ENCODE results near the gene BMERB1. TPM values are rescaled to one million over a fixed set of nuclear protein-coding genes. Genes with fewer than 3 reads are reported as not detected.
"Not testable (repeated sequence)": the region's sequence is repeated elsewhere in the genome, so short reads cannot be mapped to it uniquely, and the experiment has no call there.

The BMERB1 gene
- total RNA-seq, 3 donors from 2014 or later, result 25.3 to 77.8 (median 38.7) TPM

DNA sequence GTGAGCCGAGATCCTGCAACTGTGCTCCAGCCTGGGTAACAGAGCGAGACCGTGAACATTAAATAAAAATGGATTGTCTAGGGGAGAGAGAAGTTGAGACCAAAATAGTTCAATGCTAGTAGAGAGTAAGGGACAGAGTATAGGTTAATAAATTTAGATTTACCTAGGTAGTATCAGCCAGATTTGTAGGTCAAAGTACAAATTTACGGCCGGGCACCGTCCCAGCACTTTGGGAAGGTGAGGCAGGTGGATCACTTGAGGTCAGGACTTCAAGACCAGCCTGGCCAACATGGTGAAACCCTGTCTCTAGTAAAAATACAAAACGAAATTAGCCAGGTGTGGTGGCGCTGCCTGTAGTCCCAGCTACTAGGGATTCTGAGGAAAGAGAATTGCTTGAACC is 12.2 kb upstream of the BMERB1 start:
- intact Hi-C loops (cut with DNase I; ENCODE audit: low total_unique reads), result no loop called here
- Histone ChIP-seq H3K27me3 (no peaks in the 10 kb centered on the region), H3K9me3 (no peaks in the 10 kb centered on the region), H3K4me1 (no peaks in the 10 kb centered on the region), H3K27ac (no peak overlapping the region), H3K36me3 (no peaks in the 10 kb centered on the region), H3K4me3 (no peak overlapping the region)
- no peak for DNase-seq (ENCODE audit: low spot score in 2 of 2)
- no peak for TF ChIP-seq POLR2A (IDR thresholded peaks at IDR 0.05)
- TF ChIP-seq POLR2AphosphoS5 (IDR thresholded peaks at IDR 0.05), result no peak
- TF ChIP-seq, protein P1, sequence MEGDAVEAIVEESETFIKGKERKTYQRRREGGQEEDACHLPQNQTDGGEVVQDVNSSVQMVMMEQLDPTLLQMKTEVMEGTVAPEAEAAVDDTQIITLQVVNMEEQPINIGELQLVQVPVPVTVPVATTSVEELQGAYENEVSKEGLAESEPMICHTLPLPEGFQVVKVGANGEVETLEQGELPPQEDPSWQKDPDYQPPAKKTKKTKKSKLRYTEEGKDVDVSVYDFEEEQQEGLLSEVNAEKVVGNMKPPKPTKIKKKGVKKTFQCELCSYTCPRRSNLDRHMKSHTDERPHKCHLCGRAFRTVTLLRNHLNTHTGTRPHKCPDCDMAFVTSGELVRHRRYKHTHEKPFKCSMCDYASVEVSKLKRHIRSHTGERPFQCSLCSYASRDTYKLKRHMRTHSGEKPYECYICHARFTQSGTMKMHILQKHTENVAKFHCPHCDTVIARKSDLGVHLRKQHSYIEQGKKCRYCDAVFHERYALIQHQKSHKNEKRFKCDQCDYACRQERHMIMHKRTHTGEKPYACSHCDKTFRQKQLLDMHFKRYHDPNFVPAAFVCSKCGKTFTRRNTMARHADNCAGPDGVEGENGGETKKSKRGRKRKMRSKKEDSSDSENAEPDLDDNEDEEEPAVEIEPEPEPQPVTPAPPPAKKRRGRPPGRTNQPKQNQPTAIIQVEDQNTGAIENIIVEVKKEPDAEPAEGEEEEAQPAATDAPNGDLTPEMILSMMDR (IDR thresholded peaks at IDR 0.05), result no peak

DNA sequence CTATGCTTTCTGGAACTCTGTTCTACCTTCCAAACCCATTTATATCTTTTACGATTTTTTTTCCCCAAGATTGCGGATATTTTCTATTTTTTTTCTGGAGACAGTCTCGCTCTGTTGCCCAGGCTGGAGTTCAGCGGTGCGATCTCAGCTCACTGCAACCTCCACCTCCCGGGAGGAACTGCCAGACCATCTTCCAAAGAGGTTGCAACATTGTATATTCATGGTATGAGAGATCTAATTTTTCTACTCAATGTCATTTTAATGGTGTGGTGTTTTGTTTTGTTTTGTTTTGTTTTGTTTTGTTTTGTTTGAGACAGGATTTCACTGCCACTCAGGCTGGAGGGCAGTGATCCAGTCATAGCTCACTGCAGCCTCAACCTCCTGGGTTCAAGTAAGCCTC is 8.5 kb upstream of the BMERB1 start:
- TF ChIP-seq POLR2AphosphoS5 (IDR thresholded peaks at IDR 0.05) (no peak), POLR2A (IDR thresholded peaks at IDR 0.05) (no peak)
- TF ChIP-seq, protein P1 (IDR thresholded peaks at IDR 0.05), result no peak
- Histone ChIP-seq H3K27ac (no peak overlapping the region), H3K27me3 (no peaks in the 10 kb centered on the region), H3K36me3 (no peaks in the 10 kb centered on the region), H3K4me3 (no peak overlapping the region), H3K4me1 (no peaks in the 10 kb centered on the region), H3K9me3 (no peaks in the 10 kb centered on the region)
- DNase-seq (ENCODE audit: low spot score in 2 of 2), result no peak
- intact Hi-C loops (cut with DNase I; ENCODE audit: low total_unique reads), result no loop called here

GRCh38 chr16:15426796-15427195 is 7.6 kb upstream of the BMERB1 start:
- Histone ChIP-seq H3K4me1 (no peaks in the 10 kb centered on the region), H3K36me3 (no peaks in the 10 kb centered on the region), H3K9me3 (no peaks in the 10 kb centered on the region), H3K4me3 (no peak overlapping the region), H3K27ac (no peak overlapping the region), H3K27me3 (no peaks in the 10 kb centered on the region)
- TF ChIP-seq POLR2AphosphoS5 (IDR thresholded peaks at IDR 0.05) (no peak), POLR2A (IDR thresholded peaks at IDR 0.05) (no peak)
- TF ChIP-seq, protein P1 (IDR thresholded peaks at IDR 0.05), result no peak
- intact Hi-C loops (cut with DNase I; ENCODE audit: low total_unique reads), result no loop called here
- DNase-seq (ENCODE audit: low spot score in 2 of 2), result no peak

GRCh38 chr16:15427648-15428239 is 6.6 kb upstream of the BMERB1 start:
- Histone ChIP-seq H3K4me3 (peak overlapping the region in 2 of 3 donors; percentile 10 to 39), H3K27ac (peak overlapping the region in 1 of 2 donors; percentile 6), H3K9me3 (no peaks in the 10 kb centered on the region), H3K27me3 (no peaks in the 10 kb centered on the region), H3K36me3 (no peaks in the 10 kb centered on the region), H3K4me1 (no peaks in the 10 kb centered on the region)
- intact Hi-C loops (cut with DNase I; ENCODE audit: low total_unique reads), result no loop called here
- TF ChIP-seq POLR2A (IDR thresholded peaks at IDR 0.05) (no peak), POLR2AphosphoS5 (IDR thresholded peaks at IDR 0.05) (peak in 1 of 3 donors; percentile 58)
- TF ChIP-seq, protein P1 (IDR thresholded peaks at IDR 0.05), result peak; percentile 43 to 70 (median 62)
- peak; percentile 35 to 61 for DNase-seq (ENCODE audit: low spot score in 2 of 2)

DNA sequence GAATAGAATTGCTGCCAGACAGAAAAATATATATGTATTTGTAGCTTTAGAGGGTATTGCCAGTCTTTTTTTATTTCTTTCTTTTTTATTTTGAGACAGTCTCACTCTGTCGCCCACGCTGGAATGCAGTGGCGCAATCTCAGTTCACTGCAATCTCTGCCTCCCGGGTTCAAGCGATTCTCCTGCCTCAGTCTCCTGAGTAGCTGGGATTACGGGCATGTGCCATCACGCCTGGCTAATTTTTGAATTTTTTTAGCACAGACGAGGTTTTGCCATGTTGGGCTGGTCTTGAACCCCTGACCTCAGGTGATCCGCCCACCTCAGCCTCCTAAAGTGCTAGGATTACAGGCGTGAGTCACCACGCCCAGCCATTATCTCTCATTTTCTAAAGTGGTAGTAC is 3.5 kb upstream of the BMERB1 start:
- DNase-seq (ENCODE audit: low spot score in 2 of 2); H3K27ac ChIP-seq; intact Hi-C loops (cut with DNase I; ENCODE audit: low total_unique reads); H3K4me1 ChIP-seq; H3K27me3 ChIP-seq; H3K4me3 ChIP-seq; H3K9me3 ChIP-seq; H3K36me3 ChIP-seq: not testable (repeated sequence)

DNA sequence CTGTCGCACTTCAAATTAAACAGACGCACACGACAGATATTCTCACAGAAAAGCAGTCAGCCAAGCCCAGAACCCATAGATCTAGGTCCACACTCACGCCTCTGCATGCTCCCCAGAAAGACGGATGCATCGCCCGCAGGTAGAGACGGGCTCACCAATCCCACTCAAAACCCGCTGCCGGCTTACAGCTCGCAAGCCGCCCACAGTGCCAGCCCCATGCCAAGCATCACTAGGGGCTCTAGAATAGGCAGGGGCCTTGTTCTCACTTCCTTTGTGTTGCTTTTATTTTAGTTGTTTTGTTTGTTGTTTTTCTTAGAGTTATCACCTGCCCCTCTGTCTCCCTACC is 336 bp upstream of the BMERB1 start:
- intact Hi-C loops (cut with DNase I; ENCODE audit: low total_unique reads), result no loop called here
- Histone ChIP-seq H3K27ac (no peak overlapping the region), H3K4me1 (no peaks in the 10 kb centered on the region), H3K9me3 (no peaks in the 10 kb centered on the region), H3K4me3 (peak overlapping the region; percentile 77 to 92 (median 90)), H3K27me3 (no peaks in the 10 kb centered on the region), H3K36me3 (no peaks in the 10 kb centered on the region)
- TF ChIP-seq, protein P1 (IDR thresholded peaks at IDR 0.05), result no peak
- TF ChIP-seq POLR2A (IDR thresholded peaks at IDR 0.05) (no peak), POLR2AphosphoS5 (IDR thresholded peaks at IDR 0.05) (no peak)
- DNase-seq (ENCODE audit: low spot score in 2 of 2), result no peak
